Measurements from ENCODE around the gene KRT33B.
A peak's percentile ranks its signal among the peaks of the same experiment; 100 is the strongest.
"Not testable (repeated sequence)": the region's sequence is repeated elsewhere in the genome, so short reads cannot be mapped to it uniquely, and the experiment has no call there.

Gene KRT33B

DNA sequence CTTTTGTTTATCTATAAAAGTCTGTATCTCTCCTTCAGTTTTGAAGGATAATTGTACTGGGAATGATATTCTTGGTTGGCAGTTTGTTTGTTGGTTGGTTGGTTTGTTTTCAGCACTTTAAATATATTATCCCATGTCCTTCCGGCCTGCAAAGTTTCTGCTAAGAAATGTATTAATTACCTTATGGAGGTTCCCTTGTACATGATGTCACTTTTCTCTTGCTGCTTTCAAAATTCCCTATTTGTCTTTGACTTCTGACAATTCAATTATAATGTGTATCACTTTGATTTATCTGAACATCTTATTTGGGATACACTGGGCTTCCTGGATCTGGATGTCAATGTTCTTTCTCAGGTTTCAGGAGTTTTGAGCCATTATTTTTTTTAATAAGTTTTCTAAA is 16.6 kb upstream of the KRT33B start:
- no peak for DNase-seq (ENCODE audit: low read depth)
- no peak for TF ChIP-seq CTCF (IDR thresholded peaks at IDR 0.05; ENCODE audit: low read length, missing control alignments)
- H3K4me3 ChIP-seq (replicated peaks; ENCODE audit: low read depth, low read length) = no peak overlapping the region

DNA sequence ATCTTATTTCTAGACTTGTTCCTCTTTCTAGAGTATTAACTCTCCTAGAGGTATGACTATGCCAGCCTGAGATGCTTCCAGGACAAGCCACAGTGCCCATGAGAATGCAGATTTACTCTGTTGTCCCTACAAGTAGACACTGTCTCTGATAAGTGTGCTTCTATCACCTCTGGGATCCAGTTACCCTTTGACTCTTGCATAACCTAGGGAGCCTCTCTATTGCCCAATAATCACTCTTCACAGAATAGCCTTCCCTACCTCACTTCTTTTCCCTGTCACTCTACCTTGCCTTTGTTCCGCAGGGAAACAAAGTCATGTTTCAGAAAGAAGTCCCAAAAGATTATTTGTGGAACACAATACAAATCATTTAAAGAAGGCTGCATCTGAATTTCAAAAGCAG is 14.1 kb upstream of the KRT33B start:
- TF ChIP-seq CTCF (IDR thresholded peaks at IDR 0.05; ENCODE audit: low read length, missing control alignments) = no peak
- DNase-seq (ENCODE audit: low read depth) = no peak

GRCh38 chr17:41382394-41382793 is 12.8 kb upstream of the KRT33B start:
- no peak overlapping the region for H3K4me3 ChIP-seq (replicated peaks; ENCODE audit: low read depth, low read length)
- no peak for DNase-seq (ENCODE audit: low read depth)
- TF ChIP-seq CTCF (IDR thresholded peaks at IDR 0.05; ENCODE audit: low read length, missing control alignments) = no peak

More for the DNA sequence above, 14.1 kb upstream of the KRT33B start:
- no peak overlapping the region for H3K4me3 ChIP-seq (replicated peaks; ENCODE audit: low read depth, low read length)

- H3K4me3 ChIP-seq (replicated peaks; ENCODE audit: low read depth, low read length); DNase-seq (ENCODE audit: low read depth): not testable (repeated sequence)
Measured at GRCh38 chr17:41381943-41382342, 12.3 kb upstream of the KRT33B start, which contains the start of gene KRT34. Gene KRT34, minus strand, starts transcription at chr17:41382306. Its CDS starts 60 bp downstream, at chr17:41382246.

DNA sequence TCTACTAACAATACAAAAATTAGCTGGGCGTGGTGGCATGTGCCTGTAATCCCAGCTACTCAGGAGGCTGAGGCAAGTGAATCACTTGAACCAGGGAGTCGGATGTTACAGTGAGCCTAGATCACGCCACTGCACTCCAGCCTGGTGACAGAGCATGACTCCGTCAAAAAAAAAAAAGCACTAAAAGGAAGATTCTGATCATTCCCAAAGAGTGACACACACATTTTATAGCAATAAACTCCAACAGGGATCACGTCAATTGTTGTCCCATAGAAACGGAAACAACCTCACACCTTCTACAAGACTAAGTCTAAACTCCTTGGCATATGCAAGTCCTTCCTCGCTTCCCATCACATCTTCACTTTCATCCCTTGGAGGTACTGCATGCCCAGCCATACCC is 10.5 kb upstream of the KRT33B start:
- not testable (repeated sequence) for H3K4me3 ChIP-seq (replicated peaks; ENCODE audit: low read depth, low read length)
- DNase-seq (ENCODE audit: low read depth) = peak; percentile 32

DNA sequence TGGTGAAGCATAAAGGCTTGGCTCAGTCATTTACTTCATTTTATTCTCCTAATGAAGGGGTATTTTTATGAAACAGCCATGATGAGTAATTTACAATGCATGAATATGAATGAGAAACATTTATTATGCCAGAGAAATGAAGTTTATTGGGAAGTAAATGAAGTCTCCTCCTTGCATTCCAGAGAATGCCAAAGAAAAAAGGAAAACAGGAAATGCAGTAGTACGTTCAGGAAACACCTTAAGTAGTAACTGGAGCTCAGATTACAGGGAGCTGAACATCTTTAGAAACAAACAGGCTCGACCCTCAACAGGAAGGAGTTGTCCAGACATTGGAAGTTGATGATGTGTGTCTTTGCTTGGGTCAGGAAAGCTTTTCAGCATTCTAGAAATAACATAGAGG is 7.9 kb upstream of the KRT33B start:
- no peak overlapping the region for H3K4me3 ChIP-seq (replicated peaks; ENCODE audit: low read depth, low read length)
- no peak for TF ChIP-seq CTCF (IDR thresholded peaks at IDR 0.05; ENCODE audit: low read length, missing control alignments)
- peak; percentile 27 for DNase-seq (ENCODE audit: low read depth)

DNA sequence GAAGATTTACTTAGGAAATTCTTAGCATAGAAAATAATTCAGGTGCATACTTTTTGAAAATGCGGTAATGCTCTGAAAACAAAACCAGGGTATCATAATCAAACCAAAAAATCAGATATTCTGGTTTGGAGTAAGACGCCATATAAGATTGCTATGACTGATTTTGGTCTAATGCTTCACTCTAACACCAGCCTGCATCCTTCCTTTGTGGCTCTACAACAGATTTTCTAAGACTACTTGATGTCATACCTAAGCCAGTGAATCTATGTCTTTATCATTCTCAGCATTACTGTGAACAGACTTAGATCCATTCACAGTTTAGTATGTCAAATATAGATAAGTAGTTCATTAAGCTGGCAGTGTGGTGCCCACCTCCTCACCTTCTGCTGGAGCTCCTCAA is 590 bp downstream of the KRT33B start:
- DNase-seq (ENCODE audit: low read depth) = no peak
- H3K4me3 ChIP-seq (replicated peaks; ENCODE audit: low read depth, low read length) = no peak overlapping the region
- no peak for TF ChIP-seq CTCF (IDR thresholded peaks at IDR 0.05; ENCODE audit: low read length, missing control alignments)

DNA sequence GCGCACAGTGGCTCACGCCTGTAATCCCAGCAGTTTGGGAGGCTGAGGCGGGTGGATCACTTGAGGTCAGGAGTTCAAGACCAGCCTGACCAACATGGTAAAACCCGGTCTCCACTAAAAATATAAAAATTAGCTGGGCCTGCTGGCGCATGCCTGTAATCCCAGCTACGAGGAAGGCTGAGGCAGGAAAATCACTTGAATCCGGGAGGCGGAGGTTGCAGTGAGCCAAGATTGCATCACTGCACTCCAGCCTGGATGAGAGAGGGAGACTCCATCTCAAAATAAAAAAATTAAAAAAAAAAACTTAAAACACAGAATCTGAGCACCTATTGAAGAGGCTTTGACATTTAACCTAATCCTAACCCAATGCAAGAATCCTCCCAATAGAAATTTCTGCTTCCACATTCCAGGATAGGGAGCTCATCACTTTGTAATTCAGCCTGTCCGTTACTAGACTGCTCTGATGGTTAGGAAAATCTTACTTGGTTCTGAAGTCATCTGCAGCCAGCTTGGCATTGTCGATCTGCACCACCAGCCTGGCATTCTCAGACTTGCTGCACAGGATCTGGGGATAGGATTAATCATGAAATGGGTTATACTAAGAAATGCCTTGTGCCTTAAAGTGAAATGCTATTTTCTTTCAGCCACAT is 2.1 kb downstream of the KRT33B start:
- H3K4me3 ChIP-seq (replicated peaks; ENCODE audit: low read depth, low read length) = no peak overlapping the region
- DNase-seq (ENCODE audit: low read depth) = peak; percentile 24
- no peak for TF ChIP-seq CTCF (IDR thresholded peaks at IDR 0.05; ENCODE audit: low read length, missing control alignments)

All from fibroblast of pulmonary artery (primary cell).